IPS-18a (cell line): ENCODE data around the gene CNTFR.

Source experiments
- H3K27ac ChIP-seq: one replicate; pipeline ENCODE4 v1.5.1; 2013; ENCODE audit warnings: low read length
- H3K27me3 ChIP-seq: one replicate; pipeline ENCODE4 v1.6.1; 2013; ENCODE audit warnings: mild to moderate bottlenecking, low read length; ENCODE audit not compliant: control insufficient read depth, insufficient read depth
- H3K36me3 ChIP-seq: one replicate; pipeline ENCODE4 v1.6.1; 2013; ENCODE audit warnings: low read depth, low read length; ENCODE audit not compliant: control insufficient read depth
- H3K4me1 ChIP-seq: one replicate; pipeline ENCODE4 v1.6.1; 2013; ENCODE audit warnings: low read depth, low read length; ENCODE audit not compliant: control insufficient read depth
- H3K4me3 ChIP-seq: one replicate; pipeline ENCODE4 v1.5.1; 2013; ENCODE audit warnings: low read length
- H3K9ac ChIP-seq: one replicate; pipeline ENCODE4 v1.6.1; 2013; ENCODE audit warnings: mild to moderate bottlenecking, low read length, moderate library complexity
- H3K9me3 ChIP-seq: one replicate; pipeline ENCODE4 v1.6.1; 2013; ENCODE audit warnings: low read depth, low read length; ENCODE audit not compliant: control insufficient read depth

CNTFR gene

GRCh38 chr9:34512131-34513078, 77.1 kb downstream of the CNTFR start:
- H3K36me3 ChIP-seq: no peaks in the 10 kb centered on the region
- no peak overlapping the region for H3K9ac ChIP-seq
- no peaks in the 10 kb centered on the region for H3K9me3 ChIP-seq
- no peaks in the 10 kb centered on the region for H3K27me3 ChIP-seq
- H3K4me1 ChIP-seq: peaks cover 21% of the 10 kb centered on the region
- no peak overlapping the region for H3K4me3 ChIP-seq
- no peak overlapping the region for H3K27ac ChIP-seq

GRCh38 chr9:34510497-34511468, 78.7 kb downstream of the CNTFR start:
- Histone ChIP-seq H3K9me3 (no peaks in the 10 kb centered on the region), H3K4me1 (peaks cover 21% of the 10 kb centered on the region), H3K27ac (no peak overlapping the region), H3K27me3 (no peaks in the 10 kb centered on the region), H3K4me3 (no peak overlapping the region), H3K36me3 (no peaks in the 10 kb centered on the region), H3K9ac (no peak overlapping the region)

DNA sequence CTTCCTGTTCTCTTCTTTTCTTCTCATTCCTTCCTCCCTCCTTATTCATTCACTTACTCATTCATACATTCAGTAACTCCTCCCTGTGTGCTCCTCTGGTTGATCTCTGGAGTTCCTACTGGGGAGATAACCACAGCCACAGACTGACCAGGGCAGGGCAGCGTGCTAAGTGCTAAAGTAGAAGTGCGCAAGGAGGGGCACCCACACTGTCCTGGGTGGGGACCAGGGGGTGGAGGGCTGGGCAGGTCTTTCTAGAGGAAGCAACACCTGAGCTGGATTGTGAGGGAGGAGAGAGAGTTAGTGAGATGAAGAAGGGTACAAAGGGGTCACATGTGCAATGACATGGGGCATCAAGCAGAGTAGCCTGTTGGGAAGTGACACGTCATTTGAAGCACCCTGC, 80.6 kb downstream of the CNTFR start:
- Histone ChIP-seq H3K9me3 (no peaks in the 10 kb centered on the region), H3K36me3 (no peaks in the 10 kb centered on the region), H3K27ac (no peak overlapping the region), H3K4me3 (no peak overlapping the region), H3K4me1 (peaks cover 19% of the 10 kb centered on the region), H3K9ac (no peak overlapping the region), H3K27me3 (no peaks in the 10 kb centered on the region)

- Histone ChIP-seq H3K9me3 (no peaks in the 10 kb centered on the region), H3K36me3 (no peaks in the 10 kb centered on the region), H3K9ac (no peak overlapping the region), H3K4me1 (peaks cover 14% of the 10 kb centered on the region), H3K4me3 (no peak overlapping the region), H3K27me3 (no peaks in the 10 kb centered on the region), H3K27ac (no peak overlapping the region)
Measured at GRCh38 chr9:34508463-34508862, 81.1 kb downstream of the CNTFR start.

GRCh38 chr9:34507966-34508365, 81.6 kb downstream of the CNTFR start:
- Histone ChIP-seq H3K9ac (no peak overlapping the region), H3K27me3 (no peaks in the 10 kb centered on the region), H3K27ac (no peak overlapping the region), H3K4me3 (no peak overlapping the region), H3K4me1 (peaks cover 10% of the 10 kb centered on the region), H3K9me3 (no peaks in the 10 kb centered on the region), H3K36me3 (no peaks in the 10 kb centered on the region)

GRCh38 chr9:34507556-34507955, 82.0 kb downstream of the CNTFR start:
- Histone ChIP-seq H3K27me3 (no peaks in the 10 kb centered on the region), H3K36me3 (no peaks in the 10 kb centered on the region), H3K9me3 (no peaks in the 10 kb centered on the region), H3K27ac (no peak overlapping the region), H3K4me1 (peaks cover 7% of the 10 kb centered on the region), H3K9ac (no peak overlapping the region), H3K4me3 (no peak overlapping the region)

GRCh38 chr9:34506623-34507022, 82.9 kb downstream of the CNTFR start:
- Histone ChIP-seq H3K27ac (no peak overlapping the region), H3K27me3 (no peaks in the 10 kb centered on the region), H3K4me1 (no peaks in the 10 kb centered on the region), H3K9ac (no peak overlapping the region), H3K9me3 (no peaks in the 10 kb centered on the region), H3K36me3 (no peaks in the 10 kb centered on the region), H3K4me3 (no peak overlapping the region)

DNA sequence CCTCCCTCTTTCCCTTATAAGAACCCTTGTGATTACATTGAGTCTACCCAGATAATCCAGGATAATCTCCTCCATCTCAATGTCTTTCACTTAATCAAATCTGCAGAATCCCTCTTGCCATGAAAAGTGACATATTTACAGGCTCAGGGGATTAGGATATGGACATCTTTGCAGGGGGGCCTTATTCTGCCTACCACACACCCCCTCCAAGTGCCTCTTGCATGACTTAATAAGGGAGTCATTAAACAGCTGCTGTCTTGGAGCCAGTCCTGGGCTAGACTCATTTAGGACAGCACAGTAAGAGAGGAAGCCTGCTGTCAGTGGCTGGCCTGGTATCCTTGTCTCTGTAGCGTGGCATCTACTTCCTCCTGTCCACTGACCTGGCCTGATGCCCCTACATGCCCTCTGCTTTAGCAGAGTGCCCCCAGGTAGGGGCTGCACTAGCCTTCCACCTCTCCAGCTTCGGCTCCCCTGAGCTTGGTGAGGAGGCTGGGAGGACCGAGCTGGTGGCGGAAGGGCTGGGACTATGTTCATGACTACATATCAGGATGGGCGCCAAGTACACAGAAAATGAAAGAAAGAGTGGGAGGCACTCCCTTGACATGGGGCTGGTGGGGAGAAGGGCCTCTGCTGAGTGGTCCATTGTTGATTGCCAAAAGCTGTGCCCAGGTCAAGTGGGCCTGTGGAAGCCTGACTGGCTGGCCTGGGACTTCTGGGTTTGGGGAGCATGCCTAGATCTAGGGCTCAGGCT, 84.0 kb downstream of the CNTFR start:
- H3K27me3 ChIP-seq: no peaks in the 10 kb centered on the region
- H3K27ac ChIP-seq: no peak overlapping the region
- no peak overlapping the region for H3K4me3 ChIP-seq
- H3K9ac ChIP-seq: no peak overlapping the region
- H3K9me3 ChIP-seq: no peaks in the 10 kb centered on the region
- H3K36me3 ChIP-seq: no peaks in the 10 kb centered on the region
- H3K4me1 ChIP-seq: no peaks in the 10 kb centered on the region

- Histone ChIP-seq H3K9ac (no peak overlapping the region), H3K36me3 (no peaks in the 10 kb centered on the region), H3K4me3 (no peak overlapping the region), H3K9me3 (no peaks in the 10 kb centered on the region), H3K27ac (no peak overlapping the region), H3K4me1 (no peaks in the 10 kb centered on the region), H3K27me3 (no peaks in the 10 kb centered on the region)
Measured at GRCh38 chr9:34503406-34503805, 86.1 kb downstream of the CNTFR start.

DNA sequence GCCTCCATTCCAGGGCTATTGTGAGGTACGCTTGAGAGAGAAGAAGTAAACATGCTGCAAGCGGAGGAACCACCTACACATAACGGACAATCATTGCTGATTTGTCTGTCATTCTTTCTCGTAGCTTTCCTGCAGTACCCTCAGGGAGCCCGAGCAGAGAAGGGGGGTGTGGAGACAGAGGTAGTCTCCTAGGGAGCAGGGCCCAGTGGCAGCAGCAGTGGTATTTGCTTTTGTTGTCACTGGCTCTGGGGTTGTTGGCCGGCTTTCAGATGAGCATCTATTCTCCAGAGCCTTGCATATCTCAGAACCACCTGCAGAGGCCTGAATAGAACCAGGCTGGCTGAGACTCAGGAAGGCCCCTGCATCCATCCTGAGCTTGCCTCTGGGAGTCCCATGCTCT, 86.6 kb downstream of the CNTFR start:
- Histone ChIP-seq H3K9ac (no peak overlapping the region), H3K36me3 (no peaks in the 10 kb centered on the region), H3K4me3 (no peak overlapping the region), H3K27me3 (no peaks in the 10 kb centered on the region), H3K9me3 (no peaks in the 10 kb centered on the region), H3K27ac (no peak overlapping the region), H3K4me1 (no peaks in the 10 kb centered on the region)

DNA sequence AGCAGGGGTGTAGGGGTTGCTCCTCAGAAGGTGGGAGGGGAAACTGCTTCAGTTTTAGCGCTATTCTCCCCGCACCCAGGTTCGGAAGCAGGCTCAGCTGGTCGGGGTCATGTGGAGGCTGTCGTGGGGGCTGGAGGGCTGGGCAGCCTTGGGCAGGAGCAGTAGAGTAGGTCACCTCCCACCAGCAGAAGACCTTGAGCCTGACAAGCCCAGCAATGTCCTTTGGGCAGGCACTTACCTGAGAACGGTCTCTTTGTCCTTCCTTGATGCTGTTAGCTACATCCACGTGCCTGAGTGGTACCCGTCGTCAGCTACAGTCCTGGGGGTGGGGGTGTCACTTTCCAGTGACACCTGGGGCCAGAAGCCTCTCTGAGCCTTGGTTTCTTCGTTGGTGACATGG, 87.1 kb downstream of the CNTFR start:
- H3K4me3 ChIP-seq: no peak overlapping the region
- no peak overlapping the region for H3K9ac ChIP-seq
- H3K9me3 ChIP-seq: no peaks in the 10 kb centered on the region
- no peaks in the 10 kb centered on the region for H3K36me3 ChIP-seq
- no peaks in the 10 kb centered on the region for H3K27me3 ChIP-seq
- H3K4me1 ChIP-seq: no peaks in the 10 kb centered on the region
- H3K27ac ChIP-seq: no peak overlapping the region
